Liver (tissue), 9 donors: ENCODE results near the gene AFAP1. TPM values are rescaled to one million over a fixed set of nuclear protein-coding genes. Genes with fewer than 3 reads are reported as not detected.
"Not testable (repeated sequence)": the region's sequence is repeated elsewhere in the genome, so short reads cannot be mapped to it uniquely, and the experiment has no call there.

Experiments
- DNase-seq: peaks from one replicate; pipeline ENCODE4 v3.0.0-alpha.2; 2017; ENCODE audit warnings: low spot score
- H3K27ac ChIP-seq, 2 donors: one replicate each; pipeline ENCODE4 v1.7.0; 2013; ENCODE audit warnings: inconsistent platforms in 2 of 2, low read length in 2 of 2, control low read depth in 1 of 2, low read depth in 1 of 2, mild to moderate bottlenecking in 1 of 2
- H3K27me3 ChIP-seq, 4 donors: one replicate each; pipeline versions ENCODE4 v1.6.1 to v1.7.0; 2013; ENCODE audit warnings: low read length in 3 of 4, inconsistent platforms in 1 of 4, mild to moderate bottlenecking in 1 of 4, moderate library complexity in 1 of 4; ENCODE audit not compliant: control insufficient read depth in 4 of 4, insufficient read depth in 4 of 4
- H3K36me3 ChIP-seq, 4 donors: one replicate each; pipeline versions ENCODE4 v1.6.1 to v1.7.0; 2013; ENCODE audit warnings: low read length in 3 of 4, mild to moderate bottlenecking in 3 of 4, low read depth in 1 of 4, moderate library complexity in 1 of 4; ENCODE audit not compliant: control insufficient read depth in 4 of 4, insufficient read depth in 3 of 4
- H3K4me1 ChIP-seq, 4 donors: one replicate each; pipeline versions ENCODE4 v1.6.1 to v1.7.0; 2013; ENCODE audit warnings: low read length in 3 of 4, mild to moderate bottlenecking in 3 of 4, moderate library complexity in 1 of 4; ENCODE audit not compliant: control insufficient read depth in 4 of 4, insufficient read depth in 4 of 4
- H3K4me3 ChIP-seq, 3 donors: one replicate each; pipeline versions ENCODE4 v1.6.1 to v1.7.0; 2013; ENCODE audit warnings: low read length in 3 of 3, control low read depth in 1 of 3, low read depth in 1 of 3, mild to moderate bottlenecking in 1 of 3
- H3K9ac ChIP-seq, 2 donors: one replicate each; pipeline ENCODE4 v1.7.0; 2013; ENCODE audit warnings: low read length in 2 of 2, mild to moderate bottlenecking in 2 of 2, moderate library complexity in 2 of 2, control low read depth in 1 of 2, low read depth in 1 of 2
- H3K9me3 ChIP-seq, 4 donors: one replicate each; pipeline versions ENCODE4 v1.6.1 to v1.7.0; 2013; ENCODE audit warnings: low read length in 3 of 4; ENCODE audit not compliant: control insufficient read depth in 4 of 4
- FOXA1 ChIP-seq: IDR thresholded peaks from 2 replicates; pipeline ENCODE4 v1.6.1; 2016; ENCODE audit warnings: antibody characterized with exemption
- FOXA2 ChIP-seq: IDR thresholded peaks from 2 replicates; pipeline ENCODE4 v1.6.1; 2016; ENCODE audit warnings: antibody characterized with exemption
- GABPA ChIP-seq, 2 donors: IDR thresholded peaks in 1 of 2; conservative IDR thresholded peaks in 1 of 2; 2 replicates each; pipeline ENCODE4 v1.6.1; 2016; ENCODE audit warnings: antibody characterized with exemption in 2 of 2, mild to moderate bottlenecking in 1 of 2, moderate library complexity in 1 of 2
- HNF4A ChIP-seq, 2 donors: conservative IDR thresholded peaks; 2 replicates each; pipeline ENCODE4 v1.6.1; 2016; ENCODE audit warnings: antibody characterized with exemption in 2 of 2, mild to moderate bottlenecking in 2 of 2
- HNF4G ChIP-seq: IDR thresholded peaks from 2 replicates; pipeline ENCODE4 v1.6.1; 2016; ENCODE audit warnings: antibody characterized with exemption
- JUND ChIP-seq, 2 donors: IDR thresholded peaks; 2 replicates each; pipeline ENCODE4 v1.6.1; 2016; ENCODE audit warnings: antibody characterized with exemption in 2 of 2
- NR2F2 ChIP-seq: IDR thresholded peaks from 2 replicates; pipeline ENCODE4 v1.6.1; 2016; ENCODE audit warnings: antibody characterized with exemption
- RAD21 ChIP-seq, 2 donors: IDR thresholded peaks; 2 replicates each; pipeline ENCODE4 v1.6.1; 2016; ENCODE audit warnings: antibody characterized with exemption in 2 of 2, mild to moderate bottlenecking in 2 of 2
- RXRA ChIP-seq, 2 donors: IDR thresholded peaks; 2 replicates each; pipeline ENCODE4 v1.6.1; 2017 to 2018; ENCODE audit warnings: antibody characterized with exemption in 2 of 2, mild to moderate bottlenecking in 1 of 2
- SP1 ChIP-seq: IDR thresholded peaks from 2 replicates; pipeline ENCODE4 v1.6.1; 2018; ENCODE audit warnings: antibody characterized with exemption, mild to moderate bottlenecking
- TAF1 ChIP-seq: conservative IDR thresholded peaks from 2 replicates; pipeline ENCODE4 v1.6.1; 2016; ENCODE audit warnings: antibody characterized with exemption, mild to moderate bottlenecking
- YY1 ChIP-seq: IDR thresholded peaks from 2 replicates; pipeline ENCODE4 v1.6.1; 2016; ENCODE audit warnings: antibody characterized with exemption, mild to moderate bottlenecking
- WGBS: extraction: QIAGEN DNeasy Blood & Tissue Kit; methylation state at CpG from one replicate; pipeline ENCODE4 v1.1.7; 2013; 5-methylcytosine and 5-hydroxymethylcytosine counted together
- polyA plus RNA-seq, 2 donors: library from polyadenylated mRNA; stranded (reverse) in 1 of 2; unstranded in 1 of 2; fragments of 200-250 nt in 1 of 2; fragments of >200 nt in 1 of 2; fragmentation: Nextera tagmentation in 1 of 2; extraction: Ambion mirVana in 1 of 2; gene quantifications; one replicate each; pipeline versions ENCODE4 v1.2.1 to v1.2.3, GENCODE V29; 2013 to 2015
- total RNA-seq, 2 donors: library from RNA; depleted of rRNA; stranded (reverse); fragments of >200 nt; gene quantifications; one replicate each; pipeline ENCODE4 v1.2.3, GENCODE V29; 2014
- TF ChIP-seq, protein P1 (sequence below): IDR thresholded peaks from 2 replicates; pipeline ENCODE4 v1.6.1; 2016; ENCODE audit warnings: antibody characterized with exemption
- TF ChIP-seq, protein P2 (sequence below): IDR thresholded peaks from 2 replicates; pipeline ENCODE4 v1.6.1; 2016; ENCODE audit warnings: antibody characterized with exemption, mild to moderate bottlenecking
- TF ChIP-seq, protein P3 (sequence below): IDR thresholded peaks from 2 replicates; pipeline ENCODE4 v1.6.1; 2016; ENCODE audit warnings: antibody characterized with exemption
- TF ChIP-seq, protein P4 (sequence below): IDR thresholded peaks from 2 replicates; pipeline ENCODE4 v1.6.1; 2016; ENCODE audit warnings: antibody characterized with exemption
- donor health status: healthy.
- donor health status: healthy.
- donor health status: healthy.
- donor health status: healthy.
- donor health status: healthy.

The AFAP1 gene
- total and polyA plus RNA-seq, 4 donors: 0.40 to 3.2 (median 1.6) TPM

DNA sequence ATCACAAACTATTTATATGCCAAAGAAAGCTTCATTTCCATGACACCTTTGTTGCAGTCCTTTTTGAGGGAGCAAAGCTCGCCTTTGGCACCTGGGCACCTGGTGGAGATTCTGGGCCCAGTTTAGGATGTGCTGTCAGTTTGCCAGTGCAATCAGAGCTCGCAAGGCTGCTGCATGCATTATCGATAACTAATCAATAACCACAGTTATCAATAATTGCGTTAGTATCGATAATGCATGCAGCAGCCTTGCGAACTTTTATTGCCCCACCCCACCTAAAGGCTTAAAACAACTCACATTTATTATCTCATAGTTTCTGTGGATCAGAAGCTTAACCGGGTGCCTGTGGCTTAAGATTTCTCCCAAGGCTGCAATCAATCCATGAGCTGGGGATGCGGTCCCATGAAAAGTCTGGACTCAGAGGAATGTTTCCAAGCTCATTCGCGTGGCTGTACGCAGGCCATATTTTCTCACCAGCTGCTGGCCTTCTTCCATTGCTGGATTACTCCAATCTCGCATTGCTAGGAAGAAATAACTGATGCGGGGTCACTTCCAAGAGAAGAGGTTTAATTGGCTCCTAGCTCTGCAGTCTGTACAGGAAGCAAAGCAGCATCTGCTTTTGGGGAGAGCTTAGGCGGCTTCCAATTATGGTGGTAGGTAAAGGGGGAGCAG lies 6.2 kb upstream of the AFAP1 start:
- no peak for DNase-seq
- Histone ChIP-seq H3K9me3 (no peaks in the 10 kb centered on the region), H3K27me3 (no peaks in the 10 kb centered on the region), H3K27ac (no peak overlapping the region), H3K4me1 (peaks cover 0 to 10% (median 4%) of the 10 kb centered on the region in 4 donors), H3K9ac (no peak overlapping the region), H3K36me3 (peaks cover 0 to 1% (median 0%) of the 10 kb centered on the region in 4 donors), H3K4me3 (no peak overlapping the region)
- no peak for TF ChIP-seq FOXA1
- no peak for TF ChIP-seq GABPA (IDR thresholded peaks at IDR 0.05 in 1 of 2, conservative IDR thresholded peaks at IDR 0.05 in 1 of 2)
- TF ChIP-seq, protein P1, sequence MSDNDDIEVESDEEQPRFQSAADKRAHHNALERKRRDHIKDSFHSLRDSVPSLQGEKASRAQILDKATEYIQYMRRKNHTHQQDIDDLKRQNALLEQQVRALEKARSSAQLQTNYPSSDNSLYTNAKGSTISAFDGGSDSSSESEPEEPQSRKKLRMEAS: no peak
- no peak for TF ChIP-seq FOXA2
- TF ChIP-seq, protein P2, sequence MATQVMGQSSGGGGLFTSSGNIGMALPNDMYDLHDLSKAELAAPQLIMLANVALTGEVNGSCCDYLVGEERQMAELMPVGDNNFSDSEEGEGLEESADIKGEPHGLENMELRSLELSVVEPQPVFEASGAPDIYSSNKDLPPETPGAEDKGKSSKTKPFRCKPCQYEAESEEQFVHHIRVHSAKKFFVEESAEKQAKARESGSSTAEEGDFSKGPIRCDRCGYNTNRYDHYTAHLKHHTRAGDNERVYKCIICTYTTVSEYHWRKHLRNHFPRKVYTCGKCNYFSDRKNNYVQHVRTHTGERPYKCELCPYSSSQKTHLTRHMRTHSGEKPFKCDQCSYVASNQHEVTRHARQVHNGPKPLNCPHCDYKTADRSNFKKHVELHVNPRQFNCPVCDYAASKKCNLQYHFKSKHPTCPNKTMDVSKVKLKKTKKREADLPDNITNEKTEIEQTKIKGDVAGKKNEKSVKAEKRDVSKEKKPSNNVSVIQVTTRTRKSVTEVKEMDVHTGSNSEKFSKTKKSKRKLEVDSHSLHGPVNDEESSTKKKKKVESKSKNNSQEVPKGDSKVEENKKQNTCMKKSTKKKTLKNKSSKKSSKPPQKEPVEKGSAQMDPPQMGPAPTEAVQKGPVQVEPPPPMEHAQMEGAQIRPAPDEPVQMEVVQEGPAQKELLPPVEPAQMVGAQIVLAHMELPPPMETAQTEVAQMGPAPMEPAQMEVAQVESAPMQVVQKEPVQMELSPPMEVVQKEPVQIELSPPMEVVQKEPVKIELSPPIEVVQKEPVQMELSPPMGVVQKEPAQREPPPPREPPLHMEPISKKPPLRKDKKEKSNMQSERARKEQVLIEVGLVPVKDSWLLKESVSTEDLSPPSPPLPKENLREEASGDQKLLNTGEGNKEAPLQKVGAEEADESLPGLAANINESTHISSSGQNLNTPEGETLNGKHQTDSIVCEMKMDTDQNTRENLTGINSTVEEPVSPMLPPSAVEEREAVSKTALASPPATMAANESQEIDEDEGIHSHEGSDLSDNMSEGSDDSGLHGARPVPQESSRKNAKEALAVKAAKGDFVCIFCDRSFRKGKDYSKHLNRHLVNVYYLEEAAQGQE: no peak
- TF ChIP-seq HNF4G: no peak
- no peak for TF ChIP-seq RAD21 (IDR thresholded peaks at IDR 0.05)
- TF ChIP-seq, protein P3, sequence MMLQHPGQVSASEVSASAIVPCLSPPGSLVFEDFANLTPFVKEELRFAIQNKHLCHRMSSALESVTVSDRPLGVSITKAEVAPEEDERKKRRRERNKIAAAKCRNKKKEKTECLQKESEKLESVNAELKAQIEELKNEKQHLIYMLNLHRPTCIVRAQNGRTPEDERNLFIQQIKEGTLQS: no peak
- TF ChIP-seq, protein P4, sequence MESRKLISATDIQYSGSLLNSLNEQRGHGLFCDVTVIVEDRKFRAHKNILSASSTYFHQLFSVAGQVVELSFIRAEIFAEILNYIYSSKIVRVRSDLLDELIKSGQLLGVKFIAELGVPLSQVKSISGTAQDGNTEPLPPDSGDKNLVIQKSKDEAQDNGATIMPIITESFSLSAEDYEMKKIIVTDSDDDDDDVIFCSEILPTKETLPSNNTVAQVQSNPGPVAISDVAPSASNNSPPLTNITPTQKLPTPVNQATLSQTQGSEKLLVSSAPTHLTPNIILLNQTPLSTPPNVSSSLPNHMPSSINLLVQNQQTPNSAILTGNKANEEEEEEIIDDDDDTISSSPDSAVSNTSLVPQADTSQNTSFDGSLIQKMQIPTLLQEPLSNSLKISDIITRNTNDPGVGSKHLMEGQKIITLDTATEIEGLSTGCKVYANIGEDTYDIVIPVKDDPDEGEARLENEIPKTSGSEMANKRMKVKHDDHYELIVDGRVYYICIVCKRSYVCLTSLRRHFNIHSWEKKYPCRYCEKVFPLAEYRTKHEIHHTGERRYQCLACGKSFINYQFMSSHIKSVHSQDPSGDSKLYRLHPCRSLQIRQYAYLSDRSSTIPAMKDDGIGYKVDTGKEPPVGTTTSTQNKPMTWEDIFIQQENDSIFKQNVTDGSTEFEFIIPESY: no peak
- no peak for TF ChIP-seq YY1
- no peak for TF ChIP-seq NR2F2
- TF ChIP-seq HNF4A (conservative IDR thresholded peaks at IDR 0.05): no peak
- TF ChIP-seq SP1: no peak
- no peak for TF ChIP-seq JUND (IDR thresholded peaks at IDR 0.05)
- no peak for TF ChIP-seq TAF1
- 86% methylated on average over 14 of the region's 14 CpGs for WGBS

DNA sequence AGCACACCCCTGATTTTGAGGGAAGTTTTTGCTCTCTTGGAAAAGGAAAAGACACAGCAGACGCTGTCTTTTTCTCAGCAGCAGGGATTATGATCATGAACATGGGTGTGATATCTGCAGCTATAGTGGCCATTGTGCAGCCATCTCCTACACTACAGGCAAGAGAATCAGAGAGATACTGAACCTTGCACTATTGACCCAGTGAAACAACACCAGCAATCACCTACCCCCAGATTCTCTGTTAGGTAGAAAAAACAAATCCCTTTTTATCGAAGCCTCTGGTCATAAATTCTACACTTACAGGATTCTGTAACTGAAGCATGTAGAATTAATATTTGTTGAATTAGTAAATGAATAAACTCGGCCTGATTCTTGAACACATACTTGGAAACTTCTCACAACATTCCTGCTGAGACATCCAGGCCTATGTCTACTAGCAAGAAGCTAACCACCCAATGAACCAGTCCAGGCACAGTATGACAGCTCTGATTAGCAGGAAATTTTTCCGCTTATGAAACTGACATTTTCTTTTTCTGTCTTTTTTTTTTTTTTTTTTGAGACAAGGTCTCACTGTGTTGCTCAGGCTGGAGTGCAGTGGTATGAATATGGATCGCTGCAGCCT lies 5.0 kb upstream of the AFAP1 start:
- no peak overlapping the region for H3K27ac ChIP-seq
- H3K27me3 ChIP-seq: no peaks in the 10 kb centered on the region
- WGBS: 66% methylated on average over 5 of the region's 5 CpGs
- no peak for DNase-seq
- H3K4me3 ChIP-seq: no peak overlapping the region
- H3K9ac ChIP-seq: no peak overlapping the region
- peak in 1 of 2 donors; percentile 16 for TF ChIP-seq RXRA (IDR thresholded peaks at IDR 0.05)
- peak; percentile 51 for TF ChIP-seq YY1
- TF ChIP-seq FOXA1: no peak
- TF ChIP-seq, protein P2: no peak
- peak in 1 of 2 donors; percentile 13 for TF ChIP-seq JUND (IDR thresholded peaks at IDR 0.05)
- peak; percentile 73 to 76 for TF ChIP-seq HNF4A (conservative IDR thresholded peaks at IDR 0.05)
- TF ChIP-seq SP1: peak; percentile 35
- peak; percentile 23 for TF ChIP-seq HNF4G
- peaks cover 0 to 10% (median 4%) of the 10 kb centered on the region in 4 donors for H3K4me1 ChIP-seq
- H3K9me3 ChIP-seq: no peaks in the 10 kb centered on the region
- peaks cover 0 to 1% (median 0%) of the 10 kb centered on the region in 4 donors for H3K36me3 ChIP-seq

DNA sequence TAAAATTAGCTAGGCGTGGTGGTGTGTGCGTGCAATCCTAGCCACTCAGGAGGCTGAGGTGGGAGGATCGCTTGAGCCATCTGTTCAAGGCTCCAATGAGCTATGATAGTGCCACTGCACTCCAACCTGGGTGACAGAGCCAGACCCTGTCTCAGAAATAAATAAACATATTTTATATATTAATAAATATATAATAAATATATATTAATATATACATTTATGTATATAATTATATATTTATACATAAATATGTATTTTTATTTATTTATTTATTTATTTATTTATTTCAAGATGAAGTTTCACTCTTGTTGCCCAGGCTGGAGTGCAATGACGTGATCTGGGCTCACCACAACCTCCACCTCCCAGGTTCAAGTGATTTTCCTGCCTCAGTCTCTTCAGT lies 4.0 kb upstream of the AFAP1 start:
- 96% methylated on average over 4 of the region's 4 CpGs for WGBS
- not testable (repeated sequence) for DNase-seq, H3K4me3 ChIP-seq, H3K9me3 ChIP-seq, H3K36me3 ChIP-seq, H3K27me3 ChIP-seq, H3K27ac ChIP-seq, H3K9ac ChIP-seq
- H3K4me1 ChIP-seq: peaks cover 0 to 14% (median 8%) of the 10 kb centered on the region in 4 donors
